Measurements from ENCODE around the gene COL5A3.

GRCh38 chr19:10008184-10008765, 2.0 kb downstream of the COL5A3 start:
- TF ChIP-seq EP300 (IDR thresholded peaks at IDR 0.05; ENCODE audit: borderline replicate concordance in 1 of 2, low read depth in 1 of 2, low read length in 1 of 2) = no peak
- no peak for TF ChIP-seq EZH2phosphoT487 (IDR thresholded peaks at IDR 0.05; ENCODE audit: borderline replicate concordance, low read depth)
- TF ChIP-seq, protein P1, sequence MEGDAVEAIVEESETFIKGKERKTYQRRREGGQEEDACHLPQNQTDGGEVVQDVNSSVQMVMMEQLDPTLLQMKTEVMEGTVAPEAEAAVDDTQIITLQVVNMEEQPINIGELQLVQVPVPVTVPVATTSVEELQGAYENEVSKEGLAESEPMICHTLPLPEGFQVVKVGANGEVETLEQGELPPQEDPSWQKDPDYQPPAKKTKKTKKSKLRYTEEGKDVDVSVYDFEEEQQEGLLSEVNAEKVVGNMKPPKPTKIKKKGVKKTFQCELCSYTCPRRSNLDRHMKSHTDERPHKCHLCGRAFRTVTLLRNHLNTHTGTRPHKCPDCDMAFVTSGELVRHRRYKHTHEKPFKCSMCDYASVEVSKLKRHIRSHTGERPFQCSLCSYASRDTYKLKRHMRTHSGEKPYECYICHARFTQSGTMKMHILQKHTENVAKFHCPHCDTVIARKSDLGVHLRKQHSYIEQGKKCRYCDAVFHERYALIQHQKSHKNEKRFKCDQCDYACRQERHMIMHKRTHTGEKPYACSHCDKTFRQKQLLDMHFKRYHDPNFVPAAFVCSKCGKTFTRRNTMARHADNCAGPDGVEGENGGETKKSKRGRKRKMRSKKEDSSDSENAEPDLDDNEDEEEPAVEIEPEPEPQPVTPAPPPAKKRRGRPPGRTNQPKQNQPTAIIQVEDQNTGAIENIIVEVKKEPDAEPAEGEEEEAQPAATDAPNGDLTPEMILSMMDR (IDR thresholded peaks at IDR 0.05) = no peak
- no peak for TF ChIP-seq CHD2 (IDR thresholded peaks at IDR 0.05; ENCODE audit: low read length, partially characterized antibody)
- TF ChIP-seq SMC3 (IDR thresholded peaks at IDR 0.05; ENCODE audit: low read depth, low read length) = no peak
- TF ChIP-seq GABPA (IDR thresholded peaks at IDR 0.05; ENCODE audit: low read depth) = no peak
- no peak for TF ChIP-seq RCOR1 (IDR thresholded peaks at IDR 0.05; ENCODE audit: low read length)
- TF ChIP-seq MEF2A (IDR thresholded peaks at IDR 0.05; ENCODE audit: borderline replicate concordance, low read depth) = no peak
- TF ChIP-seq YY1 (IDR thresholded peaks at IDR 0.05; ENCODE audit: low read depth) = no peak
- no peak for TF ChIP-seq POLR2AphosphoS5 (IDR thresholded peaks at IDR 0.05; ENCODE audit: low read depth, low read length)
- no peak for TF ChIP-seq TEAD4 (IDR thresholded peaks at IDR 0.05; ENCODE audit: borderline replicate concordance, insufficient read depth)

All from SK-N-SH (cell line).